Measurements from ENCODE around the gene ACTN1.
A peak's percentile ranks its signal among the peaks of the same experiment; 100 is the strongest.

Gene ACTN1

DNA sequence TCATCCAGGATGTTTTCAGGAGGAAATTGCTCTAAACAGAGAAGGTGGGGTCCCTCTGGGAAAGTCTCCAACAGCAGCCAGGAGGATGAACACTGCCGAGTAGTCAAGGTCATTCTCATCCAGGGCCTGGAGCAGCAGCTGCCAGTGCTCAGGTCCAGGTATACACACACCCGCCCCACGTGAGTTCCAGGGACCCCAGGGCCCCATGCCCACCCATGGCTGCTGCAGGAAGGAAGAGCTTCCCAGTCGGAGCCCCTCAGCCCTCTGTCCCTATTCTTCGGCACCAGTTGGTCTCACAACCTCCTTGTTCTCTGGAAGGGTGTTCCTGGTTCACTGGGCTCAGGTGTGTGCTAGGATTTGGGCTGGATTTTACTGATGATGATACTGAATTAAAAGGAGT is 72.7 kb downstream of the ACTN1 start:
- DNase-seq, result no peak

DNA sequence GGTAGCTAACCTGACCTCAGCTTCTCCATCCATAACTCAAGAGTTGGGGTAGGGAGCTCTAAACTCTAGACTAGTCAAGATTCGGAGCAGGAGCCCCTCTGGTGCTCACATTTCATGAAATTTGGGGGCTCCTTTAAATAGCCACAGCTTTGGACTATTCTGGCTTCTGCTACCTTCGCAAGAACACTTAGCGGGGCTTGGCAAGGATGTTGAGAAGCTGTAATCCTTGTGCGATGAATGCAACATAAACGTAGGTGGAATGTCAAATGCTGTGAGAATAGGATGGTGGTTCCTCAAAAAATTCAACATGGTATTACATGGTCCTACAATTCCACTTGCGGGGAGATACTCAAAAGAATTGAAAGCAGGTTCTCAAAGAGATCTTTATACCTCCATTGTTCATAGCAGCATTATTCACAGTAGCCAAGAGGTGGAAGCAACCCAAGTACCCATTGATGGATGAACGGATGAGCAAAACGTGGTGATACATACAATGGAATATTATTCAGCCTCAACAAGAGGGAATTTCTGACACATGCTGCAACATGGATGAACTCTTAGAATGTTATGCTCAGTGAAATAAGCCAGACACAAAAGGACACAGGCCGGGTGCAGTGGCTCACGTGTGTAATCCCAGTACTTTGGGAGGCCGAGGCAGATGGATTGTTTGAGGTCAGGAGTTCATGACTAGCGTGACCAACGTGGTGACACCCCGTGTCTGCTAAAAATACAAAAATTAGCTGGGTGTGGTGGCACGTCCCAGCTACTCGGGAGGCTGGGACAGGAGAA is 73.8 kb downstream of the ACTN1 start:
- no peak for DNase-seq

DNA sequence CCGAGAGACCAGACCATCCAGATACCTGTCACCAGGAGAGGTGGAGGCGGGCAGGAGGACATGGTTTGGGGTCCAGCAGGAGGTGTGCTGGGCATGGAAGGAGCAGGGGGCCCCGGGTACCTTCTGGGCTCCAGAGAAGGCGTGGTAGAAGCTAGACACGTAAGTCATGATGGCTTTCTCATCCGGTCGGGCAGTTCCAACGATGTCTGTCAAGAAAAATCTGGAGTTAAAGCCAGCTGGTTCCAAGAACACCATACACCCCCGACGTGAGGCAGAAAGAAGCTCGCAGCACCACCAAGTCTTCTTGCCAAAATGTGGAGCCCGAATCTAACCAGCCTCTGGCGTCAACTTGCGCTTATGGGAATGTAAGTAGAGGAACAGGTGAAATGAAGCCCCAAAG is 76.7 kb downstream of the ACTN1 start:
- no peak for DNase-seq

DNA sequence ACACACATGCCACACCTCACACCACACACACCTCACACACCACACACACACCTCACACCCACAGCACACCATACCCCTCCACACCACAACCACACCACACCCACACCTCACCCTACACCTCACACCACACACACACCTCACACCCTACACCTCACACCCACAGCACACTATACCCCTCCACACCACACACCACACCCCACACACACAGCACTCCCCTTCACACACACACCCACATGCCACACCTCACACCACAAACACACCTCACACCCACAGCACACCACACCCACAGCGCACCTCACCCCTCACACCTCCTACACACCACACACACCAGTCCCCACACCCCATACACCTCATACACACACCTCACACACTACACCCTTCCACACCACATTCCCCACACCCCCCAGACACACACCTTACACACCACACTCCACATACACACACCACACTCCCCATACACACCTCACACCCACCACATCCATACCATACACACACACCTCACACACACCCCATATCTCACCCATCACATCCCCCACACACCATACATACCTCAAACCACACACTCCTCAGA is 80.0 kb downstream of the ACTN1 start:
- DNase-seq, result no peak

DNA sequence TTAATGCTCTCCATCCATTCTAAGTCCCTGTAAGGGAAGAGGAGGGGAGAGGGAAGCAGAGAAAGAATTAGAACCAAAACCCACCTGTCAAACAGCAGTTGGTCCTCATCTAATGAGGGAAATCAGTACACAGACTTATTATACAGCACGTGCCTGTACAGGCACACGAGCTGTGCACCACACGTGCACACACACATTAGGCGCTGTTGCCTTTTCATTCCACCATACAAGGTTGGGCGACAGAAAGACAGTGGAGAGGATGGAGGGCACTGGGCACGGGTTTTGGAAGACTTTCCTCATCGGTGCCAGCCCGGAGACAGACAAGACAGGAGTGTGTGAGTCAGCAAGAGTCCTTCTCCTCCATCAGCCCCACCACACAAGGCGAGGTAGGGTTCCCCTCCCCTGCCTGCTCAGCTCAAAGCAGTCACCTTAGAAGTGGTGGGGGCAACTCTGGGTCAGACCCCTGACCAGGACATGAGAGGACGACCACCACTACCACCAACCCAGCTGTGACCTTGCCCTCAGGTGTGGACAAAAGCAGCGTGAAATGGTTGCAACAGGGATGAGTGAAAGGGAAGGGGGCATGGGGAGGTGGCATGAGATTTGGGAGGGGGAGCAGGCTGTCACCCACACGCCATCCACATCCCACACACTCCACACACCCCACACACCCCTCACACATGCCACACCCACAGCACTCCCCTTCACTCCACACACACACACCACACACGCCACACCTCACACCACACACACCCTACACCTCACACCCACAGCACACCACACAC is 80.7 kb downstream of the ACTN1 start:
- no peak for DNase-seq

DNA sequence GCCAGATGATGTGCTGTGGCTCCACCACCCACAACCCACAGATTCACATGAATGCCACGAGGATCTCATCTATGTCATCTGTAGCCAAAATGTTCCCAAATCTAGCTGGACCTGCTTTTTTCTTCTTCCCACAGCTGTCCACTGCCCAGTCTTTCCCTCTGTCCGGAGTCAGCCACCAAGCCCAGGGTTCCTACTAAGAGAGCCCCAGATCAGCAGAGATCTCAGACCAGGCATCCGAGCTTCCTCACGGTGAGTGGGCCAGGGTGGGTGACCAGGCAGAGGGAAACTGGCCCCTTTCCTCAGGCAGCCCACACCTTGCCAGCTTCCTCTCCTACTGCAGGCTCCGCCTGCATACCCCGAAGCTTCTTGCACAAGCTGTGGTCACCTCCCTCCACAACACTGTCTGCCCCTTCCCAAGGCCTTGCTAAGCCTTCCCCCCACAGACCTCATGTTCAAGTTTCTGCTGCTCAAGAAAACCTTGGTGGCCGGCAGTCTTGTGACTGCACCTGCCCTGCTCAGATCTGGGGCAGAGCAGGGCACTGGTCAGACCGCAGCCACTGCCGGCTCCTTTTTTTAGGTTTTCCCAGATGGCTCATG is 81.4 kb downstream of the ACTN1 start:
- DNase-seq, result no peak

DNA sequence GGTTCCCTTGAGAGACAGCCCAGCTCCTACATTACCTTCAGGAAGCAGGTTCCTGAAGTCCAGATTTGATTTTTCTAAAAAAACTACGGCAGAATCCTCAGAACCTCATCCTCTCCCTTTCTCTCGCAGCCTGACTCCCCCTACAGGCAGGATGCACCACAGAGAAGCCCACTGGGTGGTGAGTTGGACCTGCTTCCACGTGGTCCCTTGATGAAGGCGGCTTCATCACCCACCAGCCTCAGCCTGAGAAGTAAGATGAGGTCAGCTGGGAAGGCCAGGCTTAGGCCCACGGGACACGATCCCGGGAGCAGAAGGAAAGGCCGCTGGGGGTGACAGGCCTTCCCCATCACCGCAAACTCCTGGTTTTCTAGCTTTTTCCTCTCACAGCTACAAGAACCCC is 83.0 kb downstream of the ACTN1 start:
- DNase-seq, result no peak

DNA sequence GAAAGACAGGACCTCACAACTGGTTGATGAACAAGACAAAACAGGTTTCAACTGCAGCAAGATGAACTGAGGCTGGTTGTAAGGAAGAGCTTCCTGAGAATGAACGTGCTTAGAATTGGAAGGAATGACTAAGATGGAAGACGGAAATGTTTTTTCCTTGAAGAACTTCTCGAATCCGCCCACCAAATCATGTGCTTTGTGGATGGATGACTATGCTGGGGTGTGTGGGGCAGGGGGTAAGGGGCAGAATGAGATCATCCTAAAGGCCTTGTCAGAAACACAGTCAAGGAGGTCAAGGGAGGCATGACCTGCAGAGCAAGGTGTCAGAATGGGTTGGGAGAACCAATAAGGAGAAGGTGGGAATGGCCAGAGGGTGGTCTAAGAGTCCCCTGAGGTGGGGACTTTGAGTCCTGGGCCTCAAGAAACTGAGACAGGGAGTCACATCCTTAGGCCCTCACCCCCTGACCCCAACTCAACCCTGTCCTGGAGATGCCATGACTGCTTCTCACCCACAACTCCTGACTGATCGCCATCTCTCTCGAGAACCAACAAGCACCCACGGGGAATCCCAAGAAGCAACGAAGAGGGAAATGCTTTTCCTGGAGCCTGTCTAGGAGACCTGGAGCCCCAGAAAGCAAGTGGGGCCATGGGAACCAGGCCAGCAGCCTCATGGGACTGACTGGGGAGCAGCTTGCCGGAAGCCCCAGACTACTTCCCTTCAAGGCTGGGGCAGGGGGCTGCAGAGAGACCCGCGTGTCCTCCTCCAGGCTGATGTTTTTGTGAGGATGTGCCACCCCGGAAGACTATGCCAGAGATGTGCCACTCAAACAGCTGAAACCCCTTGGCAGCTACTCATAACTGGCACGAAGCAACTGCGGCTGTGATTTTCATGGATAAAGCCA is 84.0 kb downstream of the ACTN1 start:
- no peak for DNase-seq

DNA sequence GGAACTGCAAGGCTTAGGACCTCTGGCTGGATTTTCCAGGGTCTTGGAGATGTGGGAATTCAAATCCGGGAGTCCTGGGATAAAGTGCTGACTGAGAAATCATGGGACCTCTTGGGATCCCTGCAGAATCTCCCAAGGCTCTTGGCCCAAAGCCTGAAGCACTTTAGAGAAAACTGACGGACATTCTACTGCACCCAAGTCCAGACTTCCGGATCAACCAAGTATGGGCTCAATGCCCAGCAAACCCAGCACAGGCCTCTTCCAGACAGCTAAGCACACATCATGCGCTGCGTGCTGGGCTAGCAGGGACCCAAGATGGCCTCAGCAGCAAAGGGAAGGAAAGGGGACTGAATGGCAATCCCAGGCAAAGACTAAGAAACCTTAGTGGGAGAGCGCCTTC is 85.0 kb downstream of the ACTN1 start:
- no peak for DNase-seq

DNA sequence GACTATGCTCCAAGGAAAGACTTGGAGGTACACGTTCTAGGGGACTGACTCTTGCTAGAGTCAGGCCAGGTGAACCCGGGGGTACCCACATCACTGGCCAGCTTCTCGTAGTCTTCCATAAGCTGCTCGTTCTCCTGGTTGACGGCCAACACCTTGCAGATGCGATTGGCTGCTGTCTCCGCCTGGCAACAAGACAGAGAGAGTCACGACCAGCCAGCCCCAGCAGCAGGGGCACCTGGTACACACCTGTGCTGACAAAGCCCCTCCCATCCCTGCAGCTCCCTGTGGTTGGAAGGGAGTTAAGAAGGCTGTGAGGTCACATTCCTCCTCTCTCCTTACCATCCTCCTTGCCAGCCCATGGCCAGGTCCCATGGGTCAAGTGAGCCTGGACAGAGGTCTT is 85.5 kb downstream of the ACTN1 start:
- DNase-seq, result no peak

DNA sequence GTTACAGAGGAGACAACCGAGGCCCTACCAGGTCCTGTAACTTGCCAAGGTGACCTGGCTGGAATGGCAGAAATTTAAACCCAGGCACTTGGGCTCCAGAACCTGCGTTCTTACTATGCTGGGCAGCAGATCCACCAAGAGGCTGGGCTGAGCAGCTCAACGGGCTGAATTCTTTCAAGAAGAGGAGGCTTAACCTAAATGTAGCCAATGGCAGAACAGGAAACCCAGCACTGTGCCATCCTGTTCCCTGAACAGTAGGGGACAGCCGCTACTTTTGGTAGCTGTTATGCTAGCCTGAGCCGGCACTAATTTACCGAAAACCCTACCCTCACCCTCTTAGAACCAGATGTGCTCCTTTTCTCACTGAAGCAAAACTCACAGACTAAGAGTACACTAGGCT is 86.1 kb downstream of the ACTN1 start:
- DNase-seq, result no peak

DNA sequence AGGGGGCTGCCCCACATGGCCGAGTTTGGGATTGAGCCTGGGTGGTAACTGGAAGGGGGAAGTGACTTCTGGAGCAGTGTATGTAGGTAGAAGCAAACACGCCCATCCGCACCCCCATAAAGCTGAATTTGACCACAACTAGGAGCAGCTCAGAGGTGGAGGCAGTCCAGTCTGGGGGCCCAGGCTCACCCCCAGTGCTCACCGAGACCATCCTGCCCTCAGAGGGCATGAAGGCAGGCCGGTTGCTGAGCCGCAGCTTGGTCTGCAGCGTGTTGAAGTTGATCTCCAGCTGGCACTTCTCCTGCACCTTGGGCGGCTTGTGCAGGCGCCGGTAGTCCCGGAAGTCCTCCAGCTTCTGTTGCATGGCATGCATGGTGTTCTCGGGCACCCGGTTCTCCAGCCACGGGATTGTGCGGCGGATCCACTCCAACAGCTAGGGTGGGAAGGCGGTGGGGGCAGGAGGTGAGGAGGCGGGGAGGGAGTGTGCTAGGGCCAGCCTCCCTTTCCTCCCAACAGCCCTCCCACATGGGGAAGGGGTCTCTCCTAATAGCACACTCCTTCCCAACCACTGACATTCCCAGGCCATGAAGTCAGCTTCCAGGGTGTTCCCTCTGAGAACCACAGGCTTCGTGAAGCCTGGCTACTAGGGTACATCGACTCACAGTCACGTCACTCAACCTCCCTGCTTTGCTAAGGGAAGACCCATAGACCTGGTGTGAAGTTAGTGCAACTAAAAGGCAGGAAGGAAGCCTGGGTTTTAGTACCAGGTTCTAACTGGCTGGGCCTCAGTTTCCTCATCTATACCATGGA is 87.0 kb downstream of the ACTN1 start:
- DNase-seq, result no peak

DNA sequence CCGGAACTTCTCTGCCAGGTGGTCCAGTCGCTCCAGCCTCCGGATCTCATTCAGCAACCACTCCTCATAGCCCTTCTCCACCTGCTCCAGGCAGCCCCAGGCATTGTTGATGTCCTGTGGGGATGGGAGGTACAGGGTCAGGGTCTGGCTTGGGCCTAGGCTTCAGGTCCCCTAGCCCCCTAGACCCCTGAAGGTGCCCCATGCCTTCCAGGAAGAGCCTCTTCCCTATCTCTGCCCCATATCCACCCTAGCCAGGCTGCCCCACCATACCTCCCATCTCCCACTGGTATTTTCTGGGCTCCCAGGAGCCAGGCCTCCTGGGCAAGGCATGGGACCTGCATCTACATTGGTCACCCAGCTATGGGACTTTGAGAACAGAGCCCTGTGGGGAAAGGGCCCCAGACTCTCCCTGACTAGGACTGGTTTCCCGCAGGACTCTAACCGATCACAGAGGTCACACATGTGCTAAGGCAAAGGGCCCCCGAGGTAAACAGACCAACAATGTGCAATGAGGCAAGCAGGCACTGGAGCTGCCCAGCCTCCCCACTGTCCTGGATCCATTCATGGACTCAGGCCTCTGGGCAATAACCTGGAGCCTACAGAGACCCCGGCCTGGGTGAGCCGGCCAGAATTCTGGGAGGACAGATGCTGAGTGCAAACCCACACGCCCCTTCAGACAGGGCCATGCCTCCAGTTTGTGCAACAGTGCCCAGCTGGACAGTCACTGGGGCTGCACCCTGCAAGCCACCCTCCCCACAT is 88.8 kb downstream of the ACTN1 start:
- DNase-seq, result no peak

DNA sequence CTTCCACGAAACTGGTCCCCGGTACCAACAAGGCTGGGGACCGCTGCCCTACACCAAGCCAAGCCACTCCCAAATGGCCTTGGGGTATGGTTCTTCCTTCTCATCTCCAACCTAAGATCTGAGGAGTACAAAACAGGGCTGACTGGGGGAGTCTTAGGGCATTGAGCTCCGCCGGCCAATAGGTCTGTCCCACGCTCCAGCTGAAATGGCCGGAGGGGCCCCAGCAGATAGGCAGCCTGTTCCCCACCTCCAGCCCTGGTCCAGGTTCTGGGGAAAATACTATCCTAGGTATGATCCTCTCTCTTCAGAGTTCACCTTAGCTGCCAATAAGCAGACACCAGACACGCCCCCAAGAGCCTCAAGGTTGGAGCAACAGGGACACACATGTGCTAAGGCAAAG is 90.2 kb downstream of the ACTN1 start:
- no peak for DNase-seq

DNA sequence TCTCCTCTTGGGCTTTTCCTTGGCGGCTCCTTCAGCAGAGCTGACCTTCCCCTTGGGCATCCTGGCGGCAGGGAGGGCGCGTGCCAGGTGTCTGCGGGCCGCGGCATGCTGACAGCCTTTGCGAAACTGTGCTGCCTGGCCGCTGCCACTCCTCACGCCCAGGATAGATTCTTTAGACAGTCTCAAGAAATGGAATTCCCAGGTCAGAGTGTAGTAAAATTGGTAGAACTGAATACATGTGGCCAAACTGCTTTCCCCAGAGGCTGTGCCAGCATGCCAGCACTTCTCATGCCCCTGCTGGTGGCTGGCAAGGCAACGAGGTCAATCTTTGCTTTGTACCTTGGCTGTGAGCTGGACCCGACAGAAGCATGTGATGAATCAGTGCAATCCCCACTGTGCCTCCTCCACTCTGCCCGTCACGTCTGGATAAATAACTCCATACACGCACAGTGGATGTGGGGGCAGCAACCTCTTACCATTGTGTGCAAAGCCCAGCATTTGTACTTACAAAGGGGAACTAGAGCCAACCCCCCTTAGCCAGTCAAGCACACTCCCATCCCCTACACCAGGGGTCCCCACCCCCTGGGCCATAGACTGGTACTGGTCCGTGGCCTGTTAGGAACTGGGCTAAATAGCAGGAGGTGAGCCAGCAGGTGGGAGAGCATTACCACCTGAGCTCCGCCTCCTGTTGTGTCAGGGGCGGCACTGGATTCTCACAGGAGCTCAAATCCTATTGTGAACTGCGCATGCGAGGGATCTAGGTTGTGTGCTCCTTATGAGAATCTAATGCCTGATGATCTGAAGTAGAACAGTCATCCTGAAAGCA is 90.9 kb downstream of the ACTN1 start:
- no peak for DNase-seq

DNA sequence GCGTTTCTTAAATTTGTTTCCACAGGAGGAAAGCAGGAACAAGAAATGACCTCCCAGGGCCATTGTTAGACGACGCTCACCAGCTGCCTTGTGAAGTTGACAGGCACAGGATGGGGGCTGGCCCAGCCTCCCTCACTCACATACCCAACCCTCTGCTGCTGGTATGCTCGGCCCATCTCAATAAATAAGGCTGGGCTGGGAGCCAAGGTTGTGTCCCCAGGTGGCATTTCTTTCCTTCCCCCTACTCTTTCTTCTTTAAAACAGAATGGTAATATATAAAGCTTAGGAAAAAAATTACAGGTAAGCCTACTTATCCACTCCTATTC is 93.0 kb downstream of the ACTN1 start:
- peak; percentile 22 for DNase-seq

DNA sequence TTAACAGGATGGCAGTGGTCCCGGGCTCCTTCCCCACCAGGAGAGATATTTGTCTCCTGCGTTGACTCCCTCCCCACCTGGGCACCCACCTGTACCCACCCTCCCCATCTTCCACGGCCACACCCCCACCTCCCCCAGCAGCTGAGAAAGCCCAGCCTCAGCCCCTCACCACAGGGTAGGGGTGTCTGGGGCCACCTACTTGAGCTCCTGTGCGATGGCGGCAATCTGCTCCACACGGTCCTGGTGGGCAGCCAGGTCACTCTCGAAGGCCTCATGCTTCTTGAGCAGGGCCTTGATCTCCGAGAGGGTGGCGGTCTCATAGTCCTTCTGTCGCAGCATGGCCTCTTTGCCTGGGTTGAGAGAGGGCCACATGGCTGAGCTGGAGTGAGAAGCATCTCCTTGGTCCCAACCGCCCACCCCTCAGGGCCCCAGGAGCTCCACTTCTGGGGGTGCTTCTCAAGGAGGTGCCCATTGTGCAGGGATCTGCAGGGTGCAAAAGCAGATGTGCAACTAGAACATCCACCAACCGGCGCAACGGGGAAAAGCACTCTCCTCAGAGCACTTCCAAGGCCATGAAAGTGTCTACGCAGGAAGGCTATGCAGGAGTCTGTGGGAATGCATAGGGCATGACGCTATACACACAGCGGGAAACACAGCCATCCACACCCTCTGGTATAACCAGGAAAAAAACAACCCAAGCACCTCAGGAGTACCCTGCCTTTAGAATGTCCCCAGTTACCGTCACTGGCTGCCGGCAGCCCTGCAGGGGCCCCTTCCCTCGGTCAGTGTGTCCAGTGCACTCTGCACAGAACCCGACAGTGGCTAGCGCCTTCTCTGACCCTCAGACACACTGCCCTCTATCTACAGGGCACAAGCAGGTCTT is 93.6 kb downstream of the ACTN1 start:
- no peak for DNase-seq

DNA sequence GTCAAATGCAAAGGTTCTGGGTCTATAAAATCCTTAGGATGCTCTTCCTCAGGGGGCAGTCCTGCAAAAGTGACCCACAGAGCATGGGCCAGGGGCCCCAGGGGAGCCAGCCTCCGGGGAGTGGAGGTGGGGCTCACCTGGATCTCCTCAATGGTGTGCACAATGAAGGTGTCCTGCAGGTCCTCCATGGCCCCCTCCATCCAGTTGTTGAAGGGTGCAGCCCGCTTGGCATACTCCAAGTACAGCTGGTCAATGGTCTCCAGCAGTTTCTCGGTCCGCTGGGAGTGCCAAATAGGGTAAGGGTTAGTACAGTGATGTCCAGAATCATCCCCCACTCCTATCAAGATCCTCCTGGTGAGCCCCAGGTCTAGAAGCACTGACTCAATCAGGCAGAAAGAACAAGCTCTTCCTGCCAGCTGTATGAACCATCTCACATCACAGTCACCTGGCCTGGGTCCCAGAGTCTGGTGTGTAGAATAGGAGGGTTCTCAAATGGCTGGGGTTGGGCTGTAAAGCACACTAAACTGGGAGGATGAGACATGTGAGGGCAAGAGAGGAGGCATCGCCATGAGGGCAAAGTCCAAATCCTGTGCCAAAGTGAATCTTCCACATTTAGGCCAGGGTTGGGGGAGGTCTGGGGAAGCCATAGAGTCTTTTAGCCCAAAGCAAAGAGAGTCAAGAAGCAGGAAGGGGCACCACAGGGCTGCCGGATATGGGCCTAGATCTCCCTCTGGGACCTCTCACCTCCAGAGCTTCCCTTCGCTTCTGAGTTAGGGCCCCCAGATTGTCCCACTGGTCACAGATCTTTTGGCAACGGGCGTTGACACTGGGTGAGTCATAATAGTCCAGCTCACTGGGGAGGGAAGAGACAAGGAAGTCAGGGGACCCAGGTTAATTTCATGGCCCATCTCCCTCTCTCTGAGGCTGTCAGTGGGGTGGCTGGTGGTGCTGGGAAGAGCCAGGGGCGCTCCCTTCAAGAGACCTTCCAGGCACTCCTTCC is 94.8 kb downstream of the ACTN1 start:
- DNase-seq, result no peak
